PFSK-1 (cell line): ENCODE measurements around the gene FBXW11.

Experiments
- FOXP2 ChIP-seq: optimal IDR thresholded peaks from 2 replicates; pipeline ENCODE3; 2011; ENCODE audit warnings: borderline replicate concordance, control low read depth, inconsistent platforms; ENCODE audit not compliant: insufficient read depth; ENCODE audit errors: extremely low read length, extremely low read depth
- POLR2AphosphoS5 ChIP-seq: IDR thresholded peaks from 2 replicates; pipeline ENCODE4 v1.6.1; 2012; ENCODE audit warnings: low read depth, mild to moderate bottlenecking, control low read depth, low read length, moderate library complexity
- REST ChIP-seq, 2 experiments: IDR thresholded peaks; 2 replicates each; pipeline versions ENCODE4 v1.6.1 to v1.8.0; 2011 to 2012; ENCODE audit warnings: low read depth in 2 of 2, low read length in 2 of 2, control low read depth in 1 of 2, inconsistent platforms in 1 of 2, mild to moderate bottlenecking in 1 of 2, moderate library complexity in 1 of 2; ENCODE audit not compliant: insufficient read depth in 1 of 2
- SIN3A ChIP-seq: IDR thresholded peaks from 2 replicates; pipeline ENCODE4 v1.6.1; 2012; ENCODE audit warnings: mild to moderate bottlenecking, low read length, moderate library complexity, borderline replicate concordance; ENCODE audit not compliant: insufficient read depth
- TAF1 ChIP-seq: IDR thresholded peaks from 2 replicates; pipeline ENCODE4 v1.6.1; 2012; ENCODE audit warnings: low read length, control low read depth, borderline replicate concordance; ENCODE audit not compliant: insufficient read depth

The FBXW11 gene

GRCh38 chr5:171858303-171858702 lies 148.1 kb downstream of the FBXW11 start:
- TF ChIP-seq REST (IDR thresholded peaks at IDR 0.05; ENCODE audit: insufficient read depth in 1 of 2, low read depth in 2 of 2, low read length in 2 of 2) (no peak), SIN3A (no peak), TAF1 (no peak), POLR2AphosphoS5 (no peak), FOXP2 (no peak)

- TF ChIP-seq POLR2AphosphoS5 (no peak), FOXP2 (no peak), SIN3A (no peak), TAF1 (no peak), REST (IDR thresholded peaks at IDR 0.05; ENCODE audit: insufficient read depth in 1 of 2, low read depth in 2 of 2, low read length in 2 of 2) (no peak)
Observed at GRCh38 chr5:171857489-171857876, 149.0 kb downstream of the FBXW11 start.

GRCh38 chr5:171855798-171856763 lies 150.4 kb downstream of the FBXW11 start:
- TF ChIP-seq TAF1 = no peak
- no peak for TF ChIP-seq FOXP2
- no peak for TF ChIP-seq REST (IDR thresholded peaks at IDR 0.05; ENCODE audit: insufficient read depth in 1 of 2, low read depth in 2 of 2, low read length in 2 of 2)
- no peak for TF ChIP-seq POLR2AphosphoS5
- no peak for TF ChIP-seq SIN3A

- TF ChIP-seq FOXP2 (no peak), SIN3A (no peak), POLR2AphosphoS5 (no peak), REST (IDR thresholded peaks at IDR 0.05; ENCODE audit: insufficient read depth in 1 of 2, low read depth in 2 of 2, low read length in 2 of 2) (no peak), TAF1 (no peak)
Observed at GRCh38 chr5:171855265-171855664, 151.2 kb downstream of the FBXW11 start.
